Breast epithelium (tissue), 3 donors: Measurements from ENCODE around the gene HDAC7.

Experiments used
- POLR2A ChIP-seq: fragments of 450-650 bp; IDR thresholded peaks from one replicate; pipeline ENCODE4 v1.6.1; 2016; ENCODE audit warnings: antibody characterized with exemption, mild to moderate bottlenecking, moderate library complexity
- TF ChIP-seq, protein P1 (sequence below), 3 donors: fragments of 450-650 bp; IDR thresholded peaks; one replicate each; pipeline ENCODE4 v1.5.1; 2016 to 2017; ENCODE audit warnings: antibody characterized with exemption in 3 of 3, mild to moderate bottlenecking in 3 of 3, moderate library complexity in 3 of 3

DNA sequence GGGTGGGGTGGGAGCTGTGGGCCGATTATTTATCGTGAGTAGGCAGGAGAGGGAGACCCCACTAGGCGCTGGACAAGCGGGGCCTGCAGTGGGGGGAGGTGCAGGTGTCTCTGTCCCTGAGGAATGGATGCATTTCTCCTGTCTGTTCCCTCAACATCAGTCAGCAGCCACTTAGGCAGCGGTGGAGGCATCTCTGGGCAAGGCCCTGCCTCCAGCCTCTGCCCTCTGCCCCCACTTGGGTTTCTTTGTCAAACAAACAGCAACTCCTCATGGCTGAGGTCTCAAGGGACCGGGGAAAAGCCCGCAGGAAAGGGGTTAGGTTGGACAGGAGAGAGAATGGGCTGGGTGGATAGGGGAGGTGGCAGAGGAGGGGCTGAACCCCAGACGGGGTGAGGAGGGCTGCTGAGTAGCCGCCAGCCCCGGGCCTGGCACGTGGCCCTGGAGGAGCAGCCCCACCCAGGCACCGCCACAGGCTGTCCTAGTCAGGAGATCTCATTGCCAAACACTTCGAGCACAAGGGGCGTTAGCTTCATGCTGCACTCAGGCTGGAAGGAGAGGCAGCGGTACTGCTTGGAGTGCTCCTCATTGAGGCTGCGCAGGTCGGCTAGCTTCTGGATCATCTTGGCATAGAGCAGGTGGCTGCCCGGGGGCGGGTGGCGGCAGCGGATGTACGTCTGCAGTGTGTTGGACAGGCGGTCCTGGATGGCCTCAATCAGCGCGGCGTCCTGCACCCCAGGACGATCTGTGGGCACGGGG, 24.7 kb upstream of the HDAC7 start:
- TF ChIP-seq POLR2A = no peak
- TF ChIP-seq, protein P1, sequence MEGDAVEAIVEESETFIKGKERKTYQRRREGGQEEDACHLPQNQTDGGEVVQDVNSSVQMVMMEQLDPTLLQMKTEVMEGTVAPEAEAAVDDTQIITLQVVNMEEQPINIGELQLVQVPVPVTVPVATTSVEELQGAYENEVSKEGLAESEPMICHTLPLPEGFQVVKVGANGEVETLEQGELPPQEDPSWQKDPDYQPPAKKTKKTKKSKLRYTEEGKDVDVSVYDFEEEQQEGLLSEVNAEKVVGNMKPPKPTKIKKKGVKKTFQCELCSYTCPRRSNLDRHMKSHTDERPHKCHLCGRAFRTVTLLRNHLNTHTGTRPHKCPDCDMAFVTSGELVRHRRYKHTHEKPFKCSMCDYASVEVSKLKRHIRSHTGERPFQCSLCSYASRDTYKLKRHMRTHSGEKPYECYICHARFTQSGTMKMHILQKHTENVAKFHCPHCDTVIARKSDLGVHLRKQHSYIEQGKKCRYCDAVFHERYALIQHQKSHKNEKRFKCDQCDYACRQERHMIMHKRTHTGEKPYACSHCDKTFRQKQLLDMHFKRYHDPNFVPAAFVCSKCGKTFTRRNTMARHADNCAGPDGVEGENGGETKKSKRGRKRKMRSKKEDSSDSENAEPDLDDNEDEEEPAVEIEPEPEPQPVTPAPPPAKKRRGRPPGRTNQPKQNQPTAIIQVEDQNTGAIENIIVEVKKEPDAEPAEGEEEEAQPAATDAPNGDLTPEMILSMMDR (IDR thresholded peaks at IDR 0.05) = no peak
